ENCODE measurements around the gene COL24A1. TPM values are rescaled to one million over a fixed set of nuclear protein-coding genes. Genes with fewer than 3 reads are reported as not detected.
A peak's percentile ranks its signal among the peaks of the same experiment; 100 is the strongest.

The COL24A1 gene
- total RNA-seq, 6 experiments from 2014 or later: 1.1 to 2.4 (median 1.3) TPM

DNA sequence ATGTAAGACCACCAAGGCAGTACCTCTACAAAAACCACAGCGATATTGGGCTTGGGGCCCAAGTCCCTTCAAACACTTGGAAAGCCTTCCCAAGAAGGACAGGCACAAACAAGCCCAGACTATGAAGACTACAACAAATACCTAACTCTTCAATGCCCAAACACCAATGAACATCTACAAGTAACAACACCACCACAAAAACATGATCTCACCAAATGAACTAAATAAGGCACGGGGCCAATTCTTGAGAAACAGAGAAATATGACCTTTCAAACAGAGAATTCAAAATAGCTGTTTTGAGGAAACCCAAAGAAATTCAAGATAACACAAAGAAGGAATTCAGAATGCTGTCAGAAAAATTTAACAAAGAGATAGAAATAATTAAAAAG lies 86.8 kb downstream of the COL24A1 start:
- Mint-ChIP-seq H3K4me1 (ENCODE audit: low read depth) (peaks cover 31% of the 10 kb centered on the region), H3K27ac (no peak overlapping the region), H3K27me3 (ENCODE audit: insufficient read depth) (no peaks in the 10 kb centered on the region), H3K4me3 (no peak overlapping the region), H3K9me3 (no peaks in the 10 kb centered on the region), H3K36me3 (ENCODE audit: low read depth) (no peaks in the 10 kb centered on the region)
- TF ChIP-seq, protein P1, sequence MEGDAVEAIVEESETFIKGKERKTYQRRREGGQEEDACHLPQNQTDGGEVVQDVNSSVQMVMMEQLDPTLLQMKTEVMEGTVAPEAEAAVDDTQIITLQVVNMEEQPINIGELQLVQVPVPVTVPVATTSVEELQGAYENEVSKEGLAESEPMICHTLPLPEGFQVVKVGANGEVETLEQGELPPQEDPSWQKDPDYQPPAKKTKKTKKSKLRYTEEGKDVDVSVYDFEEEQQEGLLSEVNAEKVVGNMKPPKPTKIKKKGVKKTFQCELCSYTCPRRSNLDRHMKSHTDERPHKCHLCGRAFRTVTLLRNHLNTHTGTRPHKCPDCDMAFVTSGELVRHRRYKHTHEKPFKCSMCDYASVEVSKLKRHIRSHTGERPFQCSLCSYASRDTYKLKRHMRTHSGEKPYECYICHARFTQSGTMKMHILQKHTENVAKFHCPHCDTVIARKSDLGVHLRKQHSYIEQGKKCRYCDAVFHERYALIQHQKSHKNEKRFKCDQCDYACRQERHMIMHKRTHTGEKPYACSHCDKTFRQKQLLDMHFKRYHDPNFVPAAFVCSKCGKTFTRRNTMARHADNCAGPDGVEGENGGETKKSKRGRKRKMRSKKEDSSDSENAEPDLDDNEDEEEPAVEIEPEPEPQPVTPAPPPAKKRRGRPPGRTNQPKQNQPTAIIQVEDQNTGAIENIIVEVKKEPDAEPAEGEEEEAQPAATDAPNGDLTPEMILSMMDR (IDR thresholded peaks at IDR 0.05): no peak
- peak; percentile 14 for DNase-seq

DNA sequence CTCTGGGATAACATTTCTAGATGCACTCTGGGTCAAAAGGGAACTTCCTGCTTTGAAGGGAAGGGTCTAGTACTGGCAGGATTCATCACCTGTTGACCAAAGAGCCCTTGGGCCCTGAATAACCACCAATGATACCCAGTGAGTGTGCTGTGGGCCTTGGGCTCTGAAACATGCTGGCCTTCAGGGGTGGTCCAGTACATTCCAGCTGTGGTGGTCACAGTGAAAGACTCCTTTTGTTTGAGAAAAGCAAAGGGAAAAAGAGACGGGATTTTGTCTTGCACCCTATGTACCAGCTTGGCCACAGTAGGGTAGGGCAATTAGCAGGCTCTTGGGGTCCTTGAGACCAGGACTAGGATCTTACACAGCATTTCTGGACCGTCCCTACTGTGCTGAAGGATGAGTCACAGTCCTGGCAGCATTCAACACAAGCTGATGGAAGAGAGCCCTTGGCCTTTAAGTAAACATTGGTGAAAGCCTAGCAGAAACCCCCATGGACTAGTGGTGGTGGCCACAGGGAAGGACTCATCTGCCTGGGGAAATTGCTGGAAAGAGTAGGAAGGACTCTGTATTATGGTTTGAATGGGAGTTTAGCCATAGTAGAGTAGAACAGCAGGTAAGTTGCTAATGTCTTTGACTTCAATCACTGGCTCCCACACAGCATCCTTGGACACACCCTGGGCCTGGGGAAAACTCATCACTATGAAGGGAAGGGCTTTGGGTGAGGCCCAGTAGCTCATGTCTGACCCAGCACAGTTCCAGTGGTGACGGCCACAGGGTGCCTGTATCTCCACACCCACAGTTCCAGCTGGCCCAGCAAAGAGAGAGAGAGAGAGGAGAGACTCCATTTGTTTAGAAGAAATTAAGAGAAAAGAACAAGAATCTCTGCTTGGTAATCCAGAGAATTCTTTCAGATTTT lies 87.5 kb downstream of the COL24A1 start:
- no peak overlapping the region for H3K4me3 Mint-ChIP-seq
- no peaks in the 10 kb centered on the region for H3K36me3 Mint-ChIP-seq (ENCODE audit: low read depth)
- H3K4me1 Mint-ChIP-seq (ENCODE audit: low read depth): peaks cover 33% of the 10 kb centered on the region
- no peaks in the 10 kb centered on the region for H3K9me3 Mint-ChIP-seq
- TF ChIP-seq, protein P1 (IDR thresholded peaks at IDR 0.05): no peak
- DNase-seq: no peak
- no peaks in the 10 kb centered on the region for H3K27me3 Mint-ChIP-seq (ENCODE audit: insufficient read depth)
- H3K27ac Mint-ChIP-seq: no peak overlapping the region

DNA sequence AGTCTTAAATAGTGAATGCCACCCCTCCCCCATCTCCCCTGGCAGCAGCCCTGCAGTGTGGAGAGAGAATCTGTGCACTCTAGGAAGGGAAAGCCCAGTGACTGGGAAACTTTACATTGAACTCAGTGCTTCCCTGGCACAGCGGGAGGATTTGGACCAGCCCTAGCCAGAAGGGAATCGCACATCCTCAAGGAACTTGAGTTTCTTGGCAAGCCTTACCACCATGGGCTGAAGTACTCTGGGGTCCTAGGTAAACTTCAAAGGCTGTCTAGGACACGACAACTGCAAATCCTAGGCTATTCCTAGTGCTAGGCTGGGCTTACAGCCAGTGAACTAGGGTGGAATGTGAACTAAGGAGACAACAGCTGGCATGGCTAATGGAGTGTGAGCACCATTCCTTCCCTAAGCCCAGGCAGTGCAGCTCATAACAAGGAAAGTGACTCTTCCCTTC lies 88.3 kb downstream of the COL24A1 start:
- TF ChIP-seq, protein P1 (IDR thresholded peaks at IDR 0.05): no peak
- no peak for DNase-seq
- no peak overlapping the region for H3K27ac Mint-ChIP-seq
- peaks cover 33% of the 10 kb centered on the region for H3K4me1 Mint-ChIP-seq (ENCODE audit: low read depth)
- no peaks in the 10 kb centered on the region for H3K27me3 Mint-ChIP-seq (ENCODE audit: insufficient read depth)
- no peaks in the 10 kb centered on the region for H3K9me3 Mint-ChIP-seq
- H3K36me3 Mint-ChIP-seq (ENCODE audit: low read depth): no peaks in the 10 kb centered on the region
- H3K4me3 Mint-ChIP-seq: no peak overlapping the region

DNA sequence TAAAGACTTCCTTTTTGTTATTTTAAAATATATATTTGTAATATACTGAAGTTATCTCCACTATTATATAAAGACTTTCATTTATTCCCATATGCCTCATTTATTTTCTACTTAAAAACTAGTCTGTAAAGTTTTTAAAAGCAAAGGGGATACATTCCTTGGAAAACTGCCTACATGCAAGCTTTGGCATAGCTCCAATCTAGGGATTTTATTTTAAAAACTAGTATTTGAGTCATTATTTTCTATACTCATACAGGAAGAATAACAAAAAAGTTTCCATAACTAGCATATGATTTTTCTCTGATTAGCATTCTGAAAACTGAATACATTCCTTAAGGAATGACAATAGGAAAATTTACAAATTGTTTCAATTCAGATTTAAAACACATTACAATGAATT lies 88.9 kb downstream of the COL24A1 start:
- no peaks in the 10 kb centered on the region for H3K27me3 Mint-ChIP-seq (ENCODE audit: insufficient read depth)
- H3K9me3 Mint-ChIP-seq: no peaks in the 10 kb centered on the region
- DNase-seq: no peak
- no peak overlapping the region for H3K4me3 Mint-ChIP-seq
- H3K36me3 Mint-ChIP-seq (ENCODE audit: low read depth): no peaks in the 10 kb centered on the region
- peaks cover 33% of the 10 kb centered on the region for H3K4me1 Mint-ChIP-seq (ENCODE audit: low read depth)
- TF ChIP-seq, protein P1 (IDR thresholded peaks at IDR 0.05): no peak
- no peak overlapping the region; the same call in 1 of the 2 replicates for H3K27ac Mint-ChIP-seq

DNA sequence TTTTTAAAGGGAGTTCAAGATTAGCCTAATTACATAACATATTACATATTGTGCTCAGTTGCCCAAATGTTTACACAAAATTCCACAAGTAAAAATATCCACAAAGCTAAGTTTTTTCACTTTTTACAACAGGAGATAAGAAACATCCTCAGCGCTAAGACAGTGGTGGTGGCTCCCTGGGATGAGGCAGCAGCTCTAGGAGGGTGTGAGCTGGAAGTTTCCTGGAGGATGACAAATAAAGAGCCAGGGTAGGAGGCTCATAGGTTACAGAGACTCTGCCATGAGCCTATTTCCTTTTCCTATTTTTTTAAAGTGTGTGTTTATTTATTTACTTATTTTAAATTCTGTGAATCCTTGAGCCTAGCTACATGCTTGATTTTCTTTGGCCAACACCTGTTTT lies 91.7 kb downstream of the COL24A1 start:
- no peak overlapping the region for H3K27ac Mint-ChIP-seq
- H3K9me3 Mint-ChIP-seq: no peaks in the 10 kb centered on the region
- H3K4me1 Mint-ChIP-seq (ENCODE audit: low read depth): peaks cover 36% of the 10 kb centered on the region
- no peak overlapping the region for H3K4me3 Mint-ChIP-seq
- no peaks in the 10 kb centered on the region for H3K27me3 Mint-ChIP-seq (ENCODE audit: insufficient read depth)
- no peaks in the 10 kb centered on the region for H3K36me3 Mint-ChIP-seq (ENCODE audit: low read depth)
- TF ChIP-seq, protein P1 (IDR thresholded peaks at IDR 0.05): no peak
- DNase-seq: no peak
